Psoas muscle (tissue), 8 donors: ENCODE results near the gene VSNL1. TPM values are rescaled to one million over a fixed set of nuclear protein-coding genes. Genes with fewer than 3 reads are reported as not detected.

Experiments
- ATAC-seq, 4 donors: fragments of 200-7000 bp; cut with Tn5 transposase; one replicate each; pipeline ENCODE4 v1.9.1; 2020; ENCODE audit warnings: moderate library complexity in 3 of 4, mild to moderate bottlenecking in 2 of 4
- DNase-seq, 2 donors: peaks; one replicate each; pipeline ENCODE4 v3.0.0-alpha.2; 2020
- H3K27ac ChIP-seq: fragments of 200-600 bp; one replicate; pipeline ENCODE4 v1.8.0; 2022
- H3K27me3 ChIP-seq, 3 donors: fragments of 200-600 bp in 1 of 3; one replicate each; pipeline versions ENCODE4 v1.6.1 to v1.8.0; 2013 to 2022; ENCODE audit warnings: low read length in 2 of 3, mild to moderate bottlenecking in 2 of 3, moderate library complexity in 1 of 3; ENCODE audit not compliant: insufficient read depth in 3 of 3
- H3K36me3 ChIP-seq, 2 donors: fragments of 200-600 bp in 1 of 2; one replicate each; pipeline versions ENCODE4 v1.6.1 to v1.8.0; 2013 to 2022; ENCODE audit warnings: low read depth in 1 of 2, mild to moderate bottlenecking in 1 of 2, moderate library complexity in 1 of 2; ENCODE audit not compliant: insufficient read depth in 1 of 2
- H3K4me1 ChIP-seq: fragments of 200-600 bp; one replicate; pipeline ENCODE4 v1.8.0; 2022
- H3K4me3 ChIP-seq: fragments of 200-600 bp; one replicate; pipeline ENCODE4 v1.8.0; 2022; ENCODE audit warnings: mild to moderate bottlenecking
- H3K9me3 ChIP-seq: fragments of 200-600 bp; one replicate; pipeline ENCODE4 v1.8.0; 2022
- CTCF ChIP-seq: fragments of 200-600 bp; IDR thresholded peaks from one replicate; pipeline ENCODE4 v1.8.0; 2022; ENCODE audit warnings: antibody characterized with exemption
- WGBS, 3 donors: extraction: QIAGEN DNeasy Blood & Tissue Kit; methylation state at CpG; one replicate each; pipeline versions ENCODE4 v1.1.6 to v1.1.7; 2013; 5-methylcytosine and 5-hydroxymethylcytosine counted together
- intact Hi-C, 2 donors: fragments of 100-400 bp; cut with DNase I; formaldehyde crosslinking; loops; one replicate each; pipeline versions ENCODE4 v1.11.0 to v1.14.2; 2022
- polyA plus RNA-seq, 3 donors: library from polyadenylated mRNA; stranded (reverse); fragments of 200-250 nt; gene quantifications; one replicate each; pipeline ENCODE4 v1.2.3, GENCODE V29; 2013
- total RNA-seq, 4 donors: library from RNA; stranded (reverse); fragmentation: NEBNext Ultra II Directional in 2 of 4; extraction: Animal tissue kit (Norgen Biotek cat#: 25700) in 2 of 4; gene quantifications; one replicate each; pipeline versions ENCODE4 v1.2.1 to v1.2.4, GENCODE V29; 2021 to 2023
- donor health status: healthy with polysubstance abuse.
- donor health status: DM: no; HTN: no; CAD: no; lungs with moderate emphysema.
- donor health status: Bipolar disorder and iron deficiency.
- donor health status: healthy.
- donor health status: DM: yes; HTN: yes; CAD: no.
- donor health status: DM: no; HTN: no; CAD: no.
- donor health status: DM: no; HTN: no; CAD: no.
- donor health status: DM: yes; HTN: yes; CAD: no.

Gene VSNL1
- total and polyA plus RNA-seq, 7 donors: 0.05 to 0.52 (median 0.19) TPM; not detected in 3

- WGBS, 3 donors: 88 to 89% (median 89%) methylated on average over 2 of the region's 2 CpGs
- no peaks in the 10 kb centered on the region for H3K9me3 ChIP-seq
- no peaks in the 10 kb centered on the region for H3K4me1 ChIP-seq
- no peaks in the 10 kb centered on the region for H3K36me3 ChIP-seq
- H3K4me3 ChIP-seq: no peak overlapping the region
- intact Hi-C loops: no loop called here
- no peak for TF ChIP-seq CTCF
- no peaks in the 10 kb centered on the region for H3K27me3 ChIP-seq
- no peak for DNase-seq
- ATAC-seq: no peak
- no peak overlapping the region for H3K27ac ChIP-seq
These were observed 52.4 kb downstream of the VSNL1 start for GRCh38 chr2:17592731-17593409.

- ATAC-seq (no peak), DNase-seq (no peak)
- intact Hi-C loops: no loop called here
- no peak for TF ChIP-seq CTCF
- H3K4me3 ChIP-seq: no peak overlapping the region
- no peak overlapping the region for H3K27ac ChIP-seq
- WGBS, 3 donors: 78 to 88% (median 84%) methylated on average over 2 of the region's 2 CpGs
- no peaks in the 10 kb centered on the region for H3K36me3 ChIP-seq
- H3K27me3 ChIP-seq: no peaks in the 10 kb centered on the region
- no peaks in the 10 kb centered on the region for H3K4me1 ChIP-seq
- H3K9me3 ChIP-seq: no peaks in the 10 kb centered on the region
These were observed 52.9 kb downstream of the VSNL1 start for GRCh38 chr2:17593445-17593840.

GRCh38 chr2:17593841-17594491 lies 53.5 kb downstream of the VSNL1 start:
- no peak for DNase-seq
- WGBS, 3 donors: 54 to 62% (median 55%) methylated on average over 6 of the region's 6 CpGs
- no peaks in the 10 kb centered on the region for H3K27me3 ChIP-seq
- H3K4me3 ChIP-seq: no peak overlapping the region
- intact Hi-C loops: no loop called here
- TF ChIP-seq CTCF: no peak
- ATAC-seq: no peak
- no peaks in the 10 kb centered on the region for H3K36me3 ChIP-seq
- no peaks in the 10 kb centered on the region for H3K4me1 ChIP-seq
- no peaks in the 10 kb centered on the region for H3K9me3 ChIP-seq
- H3K27ac ChIP-seq: no peak overlapping the region

GRCh38 chr2:17594533-17595401 lies 54.3 kb downstream of the VSNL1 start:
- Histone ChIP-seq H3K27ac (no peak overlapping the region), H3K4me3 (no peak overlapping the region), H3K4me1 (no peaks in the 10 kb centered on the region), H3K9me3 (no peaks in the 10 kb centered on the region), H3K36me3 (no peaks in the 10 kb centered on the region), H3K27me3 (no peaks in the 10 kb centered on the region)
- no peak for TF ChIP-seq CTCF
- intact Hi-C loops: no loop called here
- 59 to 65% (median 61%) methylated on average over 7 of the region's 7 CpGs for WGBS, 3 donors
- ATAC-seq (no peak), DNase-seq (no peak)
